Activated CD8-positive, alpha-beta memory T cell treated with anti-CD3 and anti-CD28 coated beads for 36 hours (primary cell): ENCODE measurements around the gene GSK3B. TPM values are rescaled to one million over a fixed set of nuclear protein-coding genes. Genes with fewer than 3 reads are reported as not detected.

Experiments used
- CTCF ChIA-PET: fragments of 350-600 bp; sonication (Branson Sonifier 250); formaldehyde crosslinking; loops from one replicate; lab custom pipeline; 2021; ENCODE audit warnings: antibody characterized with exemption; lab: Charles Lee
- POLR2A ChIA-PET: fragments of 350-600 bp; sonication (Branson Sonifier 250); formaldehyde crosslinking; loops from one replicate; lab custom pipeline; 2021; ENCODE audit warnings: antibody characterized with exemption; lab: Charles Lee
- total RNA-seq, 2 experiments: library from RNA; stranded (reverse); gene quantifications; one replicate each; pipeline ENCODE4 v1.2.3, GENCODE V29; 2021

GSK3B gene
- total RNA-seq, 2 experiments from 2014 or later = 34.4 to 35.2 TPM

DNA sequence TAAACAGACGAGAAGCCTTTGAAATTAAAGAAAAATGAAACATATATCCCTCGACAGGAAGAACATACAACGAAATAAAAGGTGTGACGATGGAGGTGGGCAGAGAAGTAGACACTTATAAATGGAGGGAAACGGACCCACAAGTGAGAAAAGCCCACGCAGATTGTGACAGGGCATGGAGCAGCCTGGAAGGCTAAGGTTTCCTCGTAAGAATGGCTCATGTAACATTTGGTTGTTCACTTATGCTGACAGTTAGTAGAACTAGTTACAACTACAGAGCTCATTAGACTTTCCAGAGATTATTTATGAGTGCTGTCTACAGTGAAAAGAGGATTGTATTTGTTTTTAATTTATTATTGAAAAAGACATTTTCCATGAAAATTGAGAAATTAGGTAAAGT is 229.8 kb downstream of the GSK3B start:
- POLR2A ChIA-PET = no interaction called here

DNA sequence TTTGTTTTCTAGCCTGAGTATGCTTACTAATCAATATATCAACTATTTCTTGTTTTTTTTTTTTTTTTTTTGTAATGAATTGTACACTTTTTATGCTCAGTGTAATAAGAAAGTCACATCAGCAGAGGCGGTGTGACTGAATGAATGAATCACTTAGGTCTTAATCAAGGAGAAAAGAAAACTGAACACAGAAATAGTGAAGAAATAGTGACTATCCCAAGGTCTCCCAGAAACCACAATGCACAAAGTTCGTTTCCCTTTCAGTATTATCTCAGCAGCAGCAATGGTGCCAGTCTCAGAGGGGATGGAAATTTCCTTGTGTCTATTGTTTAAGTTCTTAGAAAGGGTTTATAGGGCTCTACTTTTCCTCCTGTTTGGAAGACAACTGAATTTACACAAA is 231.6 kb downstream of the GSK3B start:
- ChIA-PET CTCF (interaction anchor here (1.1 kb wide), 1 partner anchor 30 kb away, joined by 3 read pairs; no protein-coding TSS in a partner anchor), POLR2A (no interaction called here)

More for the DNA sequence above, 229.8 kb downstream of the GSK3B start:
- CTCF ChIA-PET = no interaction called here

DNA sequence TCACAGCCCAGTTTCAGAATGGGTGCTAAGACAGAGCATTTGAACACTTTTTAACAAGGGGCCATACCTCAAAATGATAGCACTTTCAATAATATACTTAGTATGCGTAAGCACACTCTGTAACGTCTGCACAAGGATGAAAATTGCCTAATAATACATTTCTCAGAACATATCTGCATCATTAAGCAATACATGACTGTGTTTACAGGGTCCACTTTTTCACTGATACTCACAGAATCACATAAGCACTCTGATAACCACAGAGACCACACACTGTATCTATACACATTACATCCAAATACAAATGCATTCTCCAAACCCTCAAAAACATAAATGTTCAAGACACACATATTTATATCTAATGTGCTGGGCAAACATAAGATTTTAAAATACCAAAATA is 232.6 kb downstream of the GSK3B start:
- ChIA-PET CTCF (no interaction called here), POLR2A (no interaction called here)

DNA sequence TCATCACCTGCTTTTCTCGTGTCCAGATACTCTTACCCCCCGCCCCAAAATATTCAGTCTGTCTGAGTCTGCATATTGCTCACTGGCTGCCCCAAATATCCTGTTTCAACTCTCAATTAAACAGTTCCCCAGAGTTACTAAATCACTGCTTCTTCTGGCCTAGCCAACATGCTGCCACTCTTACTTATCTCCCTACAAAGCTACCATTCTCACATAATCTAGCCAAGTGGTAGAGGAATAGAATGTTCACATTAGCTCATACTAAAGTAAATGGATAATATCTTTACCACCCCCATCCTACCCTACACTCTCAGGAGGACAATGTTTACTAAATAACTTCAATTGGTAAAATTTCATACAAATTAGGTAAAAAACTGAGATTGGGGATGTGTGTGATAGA is 234.5 kb downstream of the GSK3B start:
- POLR2A ChIA-PET = interaction anchor here (0.5 kb wide), 1 partner anchor 1927 kb away, joined by 6 read pairs; no protein-coding TSS in a partner anchor

DNA sequence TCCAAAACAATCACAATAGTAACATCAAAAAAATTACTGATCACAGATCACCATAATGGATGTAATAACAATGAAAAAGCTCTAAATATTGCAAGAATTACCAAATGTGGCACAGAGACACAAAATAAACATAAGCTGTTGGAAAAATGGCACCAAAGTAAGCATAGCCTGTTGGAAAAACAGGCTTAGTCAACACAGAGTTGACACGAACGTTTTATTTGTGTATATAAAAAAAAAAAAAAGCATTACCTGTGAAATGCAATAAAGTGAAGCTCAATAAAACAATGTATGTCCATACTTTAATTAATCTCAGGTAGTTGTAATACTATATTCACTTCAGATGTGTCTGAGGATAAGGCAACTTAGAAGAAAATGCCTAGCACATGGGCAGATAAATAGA is 235.3 kb downstream of the GSK3B start:
- POLR2A ChIA-PET = no interaction called here

More for the DNA sequence above, 234.5 kb downstream of the GSK3B start:
- CTCF ChIA-PET = no interaction called here

DNA sequence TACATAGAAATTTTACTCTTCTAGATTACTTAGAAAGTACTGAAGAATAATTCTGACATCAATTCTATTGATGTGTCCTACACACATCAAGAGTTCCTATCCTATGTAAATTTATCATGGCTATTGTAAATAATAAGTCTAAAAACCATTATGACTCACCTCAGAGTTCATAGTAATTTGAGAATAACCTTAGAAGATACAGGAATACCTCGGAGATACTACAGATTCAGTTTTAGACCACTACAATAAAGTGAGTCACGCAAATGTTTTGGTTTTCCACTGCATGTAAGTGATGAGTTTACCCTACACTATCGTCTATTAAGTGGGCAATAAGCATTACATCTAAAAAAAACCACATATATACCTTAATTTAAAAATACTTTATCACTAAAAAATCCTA is 237.6 kb downstream of the GSK3B start:
- ChIA-PET CTCF (no interaction called here), POLR2A (no interaction called here)

More for the DNA sequence above, 235.3 kb downstream of the GSK3B start:
- CTCF ChIA-PET = no interaction called here

DNA sequence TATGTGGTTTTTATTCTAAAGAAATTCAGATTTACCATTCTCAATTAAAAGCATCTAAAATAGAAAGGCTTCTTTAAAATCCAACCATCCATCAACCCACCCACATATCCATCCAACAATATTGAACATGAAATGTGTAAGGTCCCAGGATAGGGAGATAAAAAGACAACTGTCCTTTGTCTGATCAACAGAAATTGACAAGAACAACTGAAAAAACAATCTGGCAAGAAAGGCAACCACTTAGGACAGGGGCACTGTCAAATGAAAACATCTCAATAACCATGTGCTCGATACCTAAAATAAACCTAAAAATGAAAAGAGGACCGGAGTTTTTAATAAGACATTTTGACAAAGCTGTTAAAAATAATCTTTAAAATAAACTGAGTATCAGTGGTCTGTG is 245.1 kb downstream of the GSK3B start:
- ChIA-PET CTCF (no interaction called here), POLR2A (no interaction called here)

DNA sequence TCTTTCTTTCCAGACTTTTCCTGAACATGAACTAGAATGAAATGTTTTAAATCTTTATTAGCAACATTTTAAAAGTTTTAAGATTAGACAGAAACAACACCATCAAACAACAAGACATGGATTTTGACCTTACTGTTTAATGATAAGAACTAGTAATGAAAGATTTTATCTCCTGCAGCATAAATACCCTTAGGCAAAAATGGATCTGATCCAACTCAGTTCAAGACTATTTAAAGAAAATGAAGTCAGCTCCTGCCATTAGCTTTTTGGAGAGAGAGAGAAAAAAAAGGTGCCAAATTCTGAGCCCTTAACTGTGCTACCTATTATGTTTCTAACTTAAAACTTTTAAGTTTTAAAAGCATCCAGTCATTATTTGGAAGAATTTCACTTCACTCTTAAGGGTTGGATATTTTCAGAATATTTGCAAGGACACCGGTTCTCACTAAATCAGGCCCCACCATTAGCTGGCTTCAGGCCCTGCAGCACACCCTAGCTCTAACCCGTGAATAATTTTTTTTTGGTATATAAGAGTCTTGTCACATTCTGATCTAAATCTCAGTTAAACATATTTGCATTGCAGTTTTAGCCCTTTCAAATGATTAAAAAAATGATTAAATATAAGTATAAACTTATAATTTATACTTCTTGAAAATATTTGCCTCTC is 252.3 kb downstream of the GSK3B start:
- ChIA-PET CTCF (no interaction called here), POLR2A (interaction anchor here (0.6 kb wide), 1 partner anchor 231 kb away, joined by 4 read pairs; no protein-coding TSS in a partner anchor)

DNA sequence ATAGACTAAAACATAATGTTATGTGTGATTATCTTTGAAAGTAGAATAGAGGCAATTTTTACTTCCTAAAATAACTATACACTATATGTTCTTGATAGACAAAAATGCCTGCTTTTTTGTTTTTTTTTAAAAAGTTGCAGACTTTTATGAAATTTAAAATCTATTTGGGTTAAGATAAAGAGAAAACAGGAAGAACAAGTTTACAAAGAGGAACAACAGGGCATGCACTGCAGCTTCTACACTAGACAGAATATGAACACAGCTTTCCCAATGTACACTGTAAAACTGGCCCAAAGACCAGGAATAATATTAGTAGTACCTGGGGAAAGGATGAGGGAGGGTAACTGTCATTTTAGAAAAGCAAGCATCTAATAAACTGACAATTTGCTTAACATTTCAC is 258.7 kb downstream of the GSK3B start:
- ChIA-PET POLR2A (no interaction called here), CTCF (interaction anchor here (1.5 kb wide), 1 partner anchor 347 kb away, joined by 3 read pairs; no protein-coding TSS in a partner anchor)

DNA sequence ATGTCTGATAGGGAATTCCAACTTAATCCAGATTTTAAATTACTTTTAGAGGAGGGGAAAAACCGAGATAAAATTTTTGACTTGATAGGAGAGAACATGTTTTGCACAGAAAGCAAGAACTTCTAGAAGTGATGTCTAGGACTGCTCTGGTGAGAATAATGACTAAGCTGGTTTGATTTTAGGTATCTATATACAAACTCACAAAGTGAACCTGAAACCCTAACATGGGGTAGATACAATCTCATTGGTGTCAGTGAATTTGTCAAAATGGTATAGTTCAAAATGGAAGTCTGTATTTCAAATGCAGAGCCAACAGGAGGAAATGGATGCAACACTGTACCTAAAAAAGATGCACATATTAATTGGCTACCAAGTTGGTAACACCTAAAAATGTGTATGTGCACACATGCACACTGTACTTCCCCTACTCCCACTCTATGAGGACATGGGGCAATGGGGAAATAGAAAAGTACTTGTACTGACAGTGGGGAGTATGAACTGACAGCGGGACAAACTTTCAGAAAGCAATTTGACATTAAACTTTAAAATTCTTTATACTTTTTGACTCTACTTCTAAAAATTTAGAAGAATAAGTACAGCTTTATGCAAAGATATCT is 259.4 kb downstream of the GSK3B start:
- CTCF ChIA-PET = interaction anchor here (0.7 to 1.5 kb wide), 2 partner anchors 20 to 346 kb away, joined by 3 read pairs; no protein-coding TSS in a partner anchor
- POLR2A ChIA-PET = no interaction called here

DNA sequence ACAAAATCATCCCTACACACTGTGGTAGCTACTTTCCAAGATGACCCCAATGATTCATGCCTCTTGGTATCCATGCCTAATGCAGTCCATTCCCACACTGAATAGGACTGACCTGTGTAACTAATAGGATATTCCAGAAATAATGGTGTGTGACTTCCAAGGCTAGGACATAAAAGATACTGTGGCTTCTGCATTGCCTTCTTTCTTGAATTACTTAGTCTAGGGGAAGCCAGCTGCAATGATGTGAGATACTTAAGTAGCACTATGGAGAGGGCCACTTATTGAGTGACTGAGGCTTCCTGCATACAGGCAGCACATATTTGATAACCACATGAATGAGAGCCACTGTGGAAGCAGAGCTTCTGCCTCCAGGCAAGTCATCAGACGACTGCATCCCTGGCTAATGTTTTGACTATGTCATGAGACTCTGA is 262.3 kb downstream of the GSK3B start:
- CTCF ChIA-PET = interaction anchor here (0.8 kb wide), 1 partner anchor 11 kb away, joined by 6 read pairs; no protein-coding TSS in a partner anchor
- POLR2A ChIA-PET = no interaction called here

DNA sequence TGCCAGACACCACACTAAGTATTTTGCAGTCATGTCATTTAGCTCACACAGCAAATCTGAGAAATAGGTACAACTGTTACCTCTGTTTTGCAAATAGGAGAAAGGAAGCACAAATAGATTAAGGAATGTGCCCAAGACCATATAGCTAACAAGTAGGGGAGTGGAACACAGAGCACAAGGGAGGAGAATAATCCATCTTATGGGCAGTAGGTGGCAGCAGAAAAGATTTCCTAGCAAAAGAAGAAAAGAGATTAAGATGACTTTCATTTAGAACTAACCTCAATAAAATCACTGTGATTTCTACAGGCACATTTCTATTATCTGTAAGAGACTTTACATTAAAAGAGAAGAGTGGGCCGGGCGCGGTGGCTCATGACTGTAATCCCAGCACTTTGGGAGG is 263.2 kb downstream of the GSK3B start:
- POLR2A ChIA-PET = no interaction called here
- CTCF ChIA-PET = no interaction called here

DNA sequence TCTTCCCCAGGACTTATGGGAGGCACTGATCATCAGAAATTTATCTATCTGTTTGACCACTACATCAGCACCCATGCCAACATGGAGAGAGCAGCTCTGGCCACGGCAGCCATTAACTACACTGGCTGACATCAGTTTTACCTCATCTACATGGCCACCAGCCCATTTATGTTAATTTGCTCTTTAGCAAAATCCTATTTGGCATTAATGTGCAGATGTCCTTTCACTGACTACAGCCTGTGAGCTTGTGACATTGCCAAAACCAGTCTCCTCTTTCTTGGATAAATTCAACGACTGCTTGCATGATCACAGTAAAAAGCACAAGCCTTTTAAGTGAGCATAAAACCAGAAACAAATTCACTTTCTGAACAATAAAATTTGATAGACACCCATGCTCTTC is 264.8 kb downstream of the GSK3B start:
- CTCF ChIA-PET = no interaction called here

DNA sequence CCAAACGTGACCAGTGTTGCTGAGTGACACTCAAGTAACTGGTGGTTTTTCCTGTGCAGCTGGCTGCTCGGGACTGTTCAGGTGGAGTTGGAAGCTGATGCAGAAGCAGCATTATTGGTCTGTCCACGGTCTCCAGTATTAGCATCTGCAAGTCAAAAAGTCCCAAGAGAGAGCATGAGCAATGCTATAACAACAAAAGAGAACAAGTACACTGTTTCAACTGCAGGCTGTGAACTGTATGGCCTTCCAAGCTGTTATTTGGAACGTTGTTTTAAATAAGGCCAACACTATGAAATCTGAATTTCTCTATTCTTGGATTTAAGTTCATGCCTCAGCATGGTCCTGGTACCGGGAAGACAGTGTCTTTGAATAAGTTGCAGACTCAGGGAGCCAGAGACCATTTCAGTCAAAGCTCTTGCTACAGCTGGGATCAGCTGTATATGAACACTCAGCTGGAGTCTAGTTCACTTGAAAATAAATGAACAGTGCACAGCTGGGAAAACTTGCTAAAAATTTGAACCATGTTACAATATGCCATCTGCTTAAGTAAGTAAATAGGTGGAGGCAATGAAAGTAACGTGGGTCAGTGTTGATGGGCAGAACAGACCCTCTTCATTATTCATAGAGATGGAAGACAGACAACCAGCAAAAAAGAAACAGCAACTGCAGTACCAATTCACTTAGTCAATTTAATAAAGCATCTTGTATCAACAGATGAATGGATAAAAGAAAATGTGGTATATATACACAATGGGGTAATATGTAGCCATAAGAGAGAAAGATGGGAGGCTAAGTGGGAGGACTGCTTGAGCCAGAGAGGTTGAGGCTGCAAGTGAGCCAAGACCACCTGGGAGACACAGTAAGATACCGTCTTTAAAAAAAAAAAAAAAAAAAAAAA is 267.3 kb downstream of the GSK3B start:
- POLR2A ChIA-PET = no interaction called here
- CTCF ChIA-PET = interaction anchor here (0.7 kb wide), 1 partner anchor 884 kb away, joined by 3 read pairs; no protein-coding TSS in a partner anchor

More for the DNA sequence above, 264.8 kb downstream of the GSK3B start:
- POLR2A ChIA-PET = no interaction called here

DNA sequence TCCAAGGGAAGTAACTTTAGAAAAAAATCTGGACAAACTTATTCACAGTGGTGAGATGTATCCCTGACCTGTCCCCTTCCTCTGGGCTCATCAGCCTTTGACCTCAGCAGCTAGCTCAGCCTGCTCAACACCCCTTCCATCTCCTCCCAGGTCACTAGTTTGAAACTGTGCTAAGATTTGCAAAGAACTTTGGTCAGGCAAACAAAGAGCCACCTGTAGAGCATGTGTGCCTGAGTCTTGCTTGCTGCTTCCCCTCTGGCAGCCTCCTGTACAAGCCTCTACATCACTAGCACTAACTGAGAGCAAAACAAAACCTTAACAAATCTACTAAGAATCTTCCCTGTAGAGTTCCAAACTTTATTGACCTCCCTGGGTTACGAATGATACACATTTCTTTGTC is 268.4 kb downstream of the GSK3B start:
- CTCF ChIA-PET = no interaction called here
- POLR2A ChIA-PET = no interaction called here

DNA sequence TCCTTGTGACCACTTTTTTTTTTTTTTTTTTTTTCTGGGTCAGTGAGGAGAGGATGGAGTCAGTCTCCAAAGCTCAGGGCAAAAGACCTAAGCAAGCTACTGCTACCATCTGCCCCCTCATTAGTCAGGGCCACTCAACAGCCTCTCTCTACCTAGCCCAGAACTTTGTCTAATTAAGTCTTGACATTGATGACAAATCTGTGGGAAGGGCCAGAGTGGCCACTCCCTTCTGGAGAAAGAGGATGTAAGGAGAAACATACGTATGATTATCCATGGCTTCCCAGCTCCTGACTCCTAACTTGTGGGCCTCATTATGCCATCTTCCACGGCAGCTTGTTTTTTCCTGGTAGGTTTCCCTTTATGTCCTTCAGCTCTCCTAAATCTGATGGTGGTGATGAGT is 274.4 kb downstream of the GSK3B start:
- ChIA-PET POLR2A (no interaction called here), CTCF (interaction anchor here (0.7 to 1.4 kb wide), 3 partner anchors 9 to 327 kb away, joined by 5 read pairs; no protein-coding TSS in a partner anchor)

DNA sequence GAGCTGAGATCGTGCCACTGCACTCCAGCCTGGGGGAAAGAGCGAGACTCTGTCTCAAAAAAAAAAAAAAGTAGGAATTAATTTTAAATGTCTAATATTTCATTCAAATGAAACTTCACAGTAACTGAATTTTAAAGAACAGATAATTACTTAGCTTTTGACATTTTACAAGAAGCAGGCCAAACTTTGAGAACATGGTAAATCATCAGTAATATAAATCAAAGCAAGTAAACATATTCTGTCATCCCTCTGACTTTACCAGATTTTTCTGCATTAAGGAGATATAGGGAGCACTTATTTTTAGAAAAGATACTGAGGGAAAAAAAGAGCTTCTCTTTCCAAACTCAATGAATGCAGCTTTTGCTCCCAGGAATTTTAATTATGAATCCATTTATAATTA is 275.3 kb downstream of the GSK3B start:
- ChIA-PET POLR2A (no interaction called here), CTCF (interaction anchor here (1.4 kb wide), 1 partner anchor 8 kb away, joined by 5 read pairs; no protein-coding TSS in a partner anchor)

DNA sequence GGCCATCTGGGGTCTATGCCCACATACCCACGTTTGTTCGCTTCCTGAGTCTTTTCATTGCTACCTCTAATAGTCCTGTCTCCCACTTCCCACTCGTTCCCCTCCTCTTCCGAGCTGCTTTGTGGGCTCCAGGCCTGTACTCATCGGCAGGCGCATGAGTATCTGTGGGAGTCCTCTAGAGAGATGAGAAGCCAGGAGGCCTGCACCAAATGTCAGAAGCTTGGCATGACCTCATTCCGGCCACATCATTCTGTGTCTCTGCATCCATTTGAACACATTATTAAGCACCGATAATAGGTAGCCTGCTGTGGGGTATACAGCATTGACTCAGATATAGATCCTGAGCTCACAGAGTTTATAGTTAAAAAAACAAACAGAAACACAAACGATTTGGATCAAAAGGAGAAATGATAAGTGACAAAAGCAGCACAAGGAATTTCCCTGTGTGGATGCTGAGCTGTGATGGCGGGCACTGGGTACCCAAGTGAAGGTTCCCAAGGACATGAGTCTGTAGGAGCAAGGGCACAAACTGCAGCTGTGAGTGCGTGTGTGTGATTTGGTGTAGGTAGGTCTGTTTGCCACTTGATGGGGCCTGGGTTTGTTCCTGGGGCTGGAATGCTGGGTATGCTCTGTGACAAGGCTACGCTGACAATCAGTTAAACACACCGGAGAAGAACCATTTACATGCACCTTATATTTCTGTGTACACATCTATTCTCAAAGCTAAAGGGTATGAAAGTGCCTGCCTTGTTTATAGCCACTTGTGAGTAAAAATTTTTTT is 276.5 kb downstream of the GSK3B start:
- ChIA-PET CTCF (no interaction called here), POLR2A (no interaction called here)

DNA sequence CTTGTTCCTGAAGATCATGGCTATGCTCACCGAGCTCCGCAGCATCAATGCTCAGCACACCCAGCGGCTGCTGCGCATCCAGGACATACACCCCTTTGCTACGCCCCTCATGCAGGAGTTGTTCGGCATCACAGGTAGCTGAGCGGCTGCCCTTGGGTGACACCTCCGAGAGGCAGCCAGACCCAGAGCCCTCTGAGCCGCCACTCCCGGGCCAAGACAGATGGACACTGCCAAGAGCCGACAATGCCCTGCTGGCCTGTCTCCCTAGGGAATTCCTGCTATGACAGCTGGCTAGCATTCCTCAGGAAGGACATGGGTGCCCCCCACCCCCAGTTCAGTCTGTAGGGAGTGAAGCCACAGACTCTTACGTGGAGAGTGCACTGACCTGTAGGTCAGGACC is 277.2 kb downstream of the GSK3B start:
- CTCF ChIA-PET = no interaction called here
- POLR2A ChIA-PET = interaction anchor here (0.9 kb wide), 1 partner anchor 116 kb away, joined by 3 read pairs; no protein-coding TSS in a partner anchor
